Measurements from ENCODE around the gene PDZK1.

- TF ChIP-seq EZH2 (IDR thresholded peaks at IDR 0.05; ENCODE audit: low read depth, unreplicated experiment) (no peak), POLR2AphosphoS5 (IDR thresholded peaks at IDR 0.05; ENCODE audit: low read depth) (no peak)
- TF ChIP-seq, protein P1, sequence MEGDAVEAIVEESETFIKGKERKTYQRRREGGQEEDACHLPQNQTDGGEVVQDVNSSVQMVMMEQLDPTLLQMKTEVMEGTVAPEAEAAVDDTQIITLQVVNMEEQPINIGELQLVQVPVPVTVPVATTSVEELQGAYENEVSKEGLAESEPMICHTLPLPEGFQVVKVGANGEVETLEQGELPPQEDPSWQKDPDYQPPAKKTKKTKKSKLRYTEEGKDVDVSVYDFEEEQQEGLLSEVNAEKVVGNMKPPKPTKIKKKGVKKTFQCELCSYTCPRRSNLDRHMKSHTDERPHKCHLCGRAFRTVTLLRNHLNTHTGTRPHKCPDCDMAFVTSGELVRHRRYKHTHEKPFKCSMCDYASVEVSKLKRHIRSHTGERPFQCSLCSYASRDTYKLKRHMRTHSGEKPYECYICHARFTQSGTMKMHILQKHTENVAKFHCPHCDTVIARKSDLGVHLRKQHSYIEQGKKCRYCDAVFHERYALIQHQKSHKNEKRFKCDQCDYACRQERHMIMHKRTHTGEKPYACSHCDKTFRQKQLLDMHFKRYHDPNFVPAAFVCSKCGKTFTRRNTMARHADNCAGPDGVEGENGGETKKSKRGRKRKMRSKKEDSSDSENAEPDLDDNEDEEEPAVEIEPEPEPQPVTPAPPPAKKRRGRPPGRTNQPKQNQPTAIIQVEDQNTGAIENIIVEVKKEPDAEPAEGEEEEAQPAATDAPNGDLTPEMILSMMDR (conservative IDR thresholded peaks at IDR 0.05; ENCODE audit: low read depth in 2 of 2), result no peak
- TF ChIP-seq, protein P2, sequence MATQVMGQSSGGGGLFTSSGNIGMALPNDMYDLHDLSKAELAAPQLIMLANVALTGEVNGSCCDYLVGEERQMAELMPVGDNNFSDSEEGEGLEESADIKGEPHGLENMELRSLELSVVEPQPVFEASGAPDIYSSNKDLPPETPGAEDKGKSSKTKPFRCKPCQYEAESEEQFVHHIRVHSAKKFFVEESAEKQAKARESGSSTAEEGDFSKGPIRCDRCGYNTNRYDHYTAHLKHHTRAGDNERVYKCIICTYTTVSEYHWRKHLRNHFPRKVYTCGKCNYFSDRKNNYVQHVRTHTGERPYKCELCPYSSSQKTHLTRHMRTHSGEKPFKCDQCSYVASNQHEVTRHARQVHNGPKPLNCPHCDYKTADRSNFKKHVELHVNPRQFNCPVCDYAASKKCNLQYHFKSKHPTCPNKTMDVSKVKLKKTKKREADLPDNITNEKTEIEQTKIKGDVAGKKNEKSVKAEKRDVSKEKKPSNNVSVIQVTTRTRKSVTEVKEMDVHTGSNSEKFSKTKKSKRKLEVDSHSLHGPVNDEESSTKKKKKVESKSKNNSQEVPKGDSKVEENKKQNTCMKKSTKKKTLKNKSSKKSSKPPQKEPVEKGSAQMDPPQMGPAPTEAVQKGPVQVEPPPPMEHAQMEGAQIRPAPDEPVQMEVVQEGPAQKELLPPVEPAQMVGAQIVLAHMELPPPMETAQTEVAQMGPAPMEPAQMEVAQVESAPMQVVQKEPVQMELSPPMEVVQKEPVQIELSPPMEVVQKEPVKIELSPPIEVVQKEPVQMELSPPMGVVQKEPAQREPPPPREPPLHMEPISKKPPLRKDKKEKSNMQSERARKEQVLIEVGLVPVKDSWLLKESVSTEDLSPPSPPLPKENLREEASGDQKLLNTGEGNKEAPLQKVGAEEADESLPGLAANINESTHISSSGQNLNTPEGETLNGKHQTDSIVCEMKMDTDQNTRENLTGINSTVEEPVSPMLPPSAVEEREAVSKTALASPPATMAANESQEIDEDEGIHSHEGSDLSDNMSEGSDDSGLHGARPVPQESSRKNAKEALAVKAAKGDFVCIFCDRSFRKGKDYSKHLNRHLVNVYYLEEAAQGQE (IDR thresholded peaks at IDR 0.05; ENCODE audit: unreplicated experiment), result no peak
These were observed 5.8 kb downstream of the PDZK1 start for GRCh38 chr1:145701306-145701862.
